ENCODE results near the gene RRM1. TPM values are rescaled to one million over a fixed set of nuclear protein-coding genes. Genes with fewer than 3 reads are reported as not detected.
"Not testable (repeated sequence)": the region's sequence is repeated elsewhere in the genome, so short reads cannot be mapped to it uniquely, and the experiment has no call there.

Gene RRM1
- total RNA-seq, 1 donor from 2014 or later: 34.2 TPM

DNA sequence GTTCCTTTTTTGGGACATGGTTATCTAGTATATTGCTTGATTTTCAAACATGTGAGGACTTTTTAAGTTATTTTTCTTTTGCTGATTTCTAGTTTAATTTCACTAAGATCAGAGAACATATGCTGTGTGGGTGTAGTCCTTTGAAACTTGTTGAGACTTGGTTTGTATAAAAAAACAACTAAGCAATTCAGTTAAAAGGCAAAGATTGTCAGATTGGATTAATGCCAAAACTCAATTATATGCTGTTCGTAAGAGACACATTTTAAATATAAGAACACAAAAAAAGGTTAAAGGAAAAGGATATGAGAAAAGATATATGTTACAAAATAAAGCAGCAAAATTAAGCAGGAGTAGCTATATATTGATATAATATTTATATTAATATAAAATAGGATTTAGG, 17.8 kb upstream of the RRM1 start:
- DNase-seq (ENCODE audit: low spot score): peak; percentile 54

DNA sequence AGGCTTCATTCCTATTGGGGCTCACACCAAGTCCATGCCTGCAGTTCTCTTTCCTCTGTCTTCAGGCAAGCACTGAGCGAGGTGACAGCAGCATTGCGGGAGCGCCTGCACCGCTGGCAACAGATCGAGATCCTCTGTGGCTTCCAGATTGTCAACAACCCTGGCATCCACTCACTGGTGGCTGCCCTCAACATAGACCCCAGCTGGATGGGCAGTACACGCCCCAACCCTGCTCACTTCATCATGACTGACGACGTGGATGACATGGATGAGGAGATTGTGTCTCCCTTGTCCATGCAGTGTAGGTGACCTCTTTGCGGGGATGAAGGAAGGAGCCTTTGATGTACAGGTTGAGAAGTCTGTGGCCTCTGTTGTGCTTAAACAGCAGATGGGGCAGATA, 11.4 kb upstream of the RRM1 start:
- DNase-seq (ENCODE audit: low spot score): no peak

DNA sequence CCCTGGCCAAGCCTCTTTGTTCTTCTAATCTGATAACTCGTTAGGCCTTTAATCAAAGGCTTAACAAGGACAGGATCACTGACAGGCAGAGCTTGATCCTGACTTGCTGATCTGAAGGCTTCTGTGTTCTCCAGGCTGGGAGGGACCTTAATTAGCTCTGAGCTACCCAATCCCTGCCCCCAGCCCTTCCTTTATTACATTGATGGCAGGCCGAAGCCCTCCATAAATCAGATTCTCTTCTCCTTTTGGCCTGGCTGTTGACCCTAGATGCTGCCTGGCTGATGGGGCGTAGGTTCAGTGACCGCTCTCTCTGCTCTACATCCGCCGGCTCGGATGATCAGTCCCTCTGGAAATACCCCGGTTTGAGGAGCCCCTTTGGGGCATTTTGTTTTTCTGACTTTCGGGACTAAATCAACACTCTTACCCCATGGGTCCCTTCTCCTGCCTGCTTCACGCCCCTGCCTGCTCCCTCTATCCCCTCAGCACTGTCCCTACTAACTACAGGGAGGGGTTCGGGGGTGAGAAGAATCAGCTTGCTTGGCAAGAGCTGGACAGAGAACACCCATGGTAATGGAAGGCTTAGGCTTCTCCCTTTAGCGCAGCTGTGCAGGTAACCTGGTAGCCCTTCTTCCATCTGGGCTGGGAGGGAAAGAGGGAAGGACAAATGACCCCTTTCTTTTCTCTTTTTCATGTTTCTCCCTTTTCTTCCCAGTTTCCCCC, 10.0 kb upstream of the RRM1 start:
- DNase-seq (ENCODE audit: low spot score): no peak

DNA sequence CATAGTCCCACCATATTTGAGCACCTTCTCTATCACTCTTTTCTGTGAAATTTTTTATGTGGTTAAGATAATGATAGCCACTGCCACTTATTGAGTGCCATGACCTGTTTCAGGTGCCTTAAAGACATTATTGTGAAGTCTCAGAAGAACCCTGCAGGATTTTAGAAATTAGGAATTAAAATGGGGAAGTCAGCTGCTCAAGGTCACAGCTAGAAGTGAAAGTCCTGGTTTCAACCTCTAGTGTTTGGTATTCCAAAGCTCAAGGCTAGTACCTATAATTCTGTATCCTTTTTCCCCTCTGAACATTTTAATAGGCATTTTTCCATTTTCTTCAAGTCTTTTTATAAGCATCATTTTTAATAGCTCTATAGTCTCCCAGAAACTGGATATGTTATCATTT, 9.0 kb upstream of the RRM1 start:
- DNase-seq (ENCODE audit: low spot score): no peak

DNA sequence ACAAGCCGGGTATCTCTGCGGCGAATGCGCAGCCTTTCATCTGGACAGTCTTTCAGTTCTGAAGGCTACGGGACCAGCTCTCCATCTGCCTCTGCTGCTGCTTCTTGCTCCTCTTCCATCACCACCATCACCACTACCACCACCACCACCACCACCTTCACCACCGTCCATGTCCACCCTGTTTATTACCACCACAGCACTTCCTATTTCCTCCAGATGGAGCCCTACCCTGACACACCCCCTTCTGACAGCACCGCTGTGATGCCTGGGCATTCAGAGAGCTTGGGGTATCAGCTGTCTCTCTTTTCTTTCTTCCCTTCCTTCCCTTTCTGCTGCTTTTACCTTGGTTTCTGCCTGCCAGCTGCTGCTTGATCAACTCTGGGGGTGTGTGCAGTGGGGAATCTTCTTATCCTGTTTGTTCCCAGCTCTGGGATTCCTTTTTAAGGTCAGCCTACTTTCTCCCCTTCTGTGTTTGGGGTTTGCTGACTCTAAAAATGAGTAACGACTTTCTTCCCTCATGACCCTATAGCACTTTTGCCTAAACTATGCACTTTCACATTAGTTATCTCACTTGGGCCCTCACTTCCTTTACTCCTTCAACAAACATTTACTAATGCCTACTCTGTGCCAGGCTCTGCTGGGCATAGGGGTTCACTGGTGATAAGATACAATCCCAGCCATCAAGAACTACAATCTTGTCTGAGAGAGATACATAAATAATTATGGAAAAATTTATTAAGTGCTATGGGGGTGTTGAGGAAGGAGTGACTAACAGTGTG, 7.8 kb upstream of the RRM1 start:
- DNase-seq (ENCODE audit: low spot score): no peak

DNA sequence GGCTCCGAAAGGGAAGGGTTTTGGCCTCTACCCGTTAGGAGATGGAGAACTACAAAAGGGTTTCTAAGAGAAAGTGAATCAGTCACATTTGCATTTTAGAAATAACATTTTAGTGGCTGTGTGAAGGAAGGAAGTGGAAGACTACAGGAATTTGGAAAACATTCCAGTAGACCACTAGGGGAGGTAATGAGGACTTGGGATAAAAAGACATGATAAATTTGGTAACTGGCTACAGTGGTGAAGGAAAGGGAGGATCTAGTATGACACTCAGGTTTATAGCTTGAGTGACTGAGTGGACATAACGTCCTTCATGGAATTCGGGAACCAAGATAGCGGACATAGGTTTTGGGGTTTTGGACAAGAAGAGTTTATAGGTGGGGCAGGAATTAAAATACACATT, 7.0 kb upstream of the RRM1 start:
- DNase-seq (ENCODE audit: low spot score): no peak

DNA sequence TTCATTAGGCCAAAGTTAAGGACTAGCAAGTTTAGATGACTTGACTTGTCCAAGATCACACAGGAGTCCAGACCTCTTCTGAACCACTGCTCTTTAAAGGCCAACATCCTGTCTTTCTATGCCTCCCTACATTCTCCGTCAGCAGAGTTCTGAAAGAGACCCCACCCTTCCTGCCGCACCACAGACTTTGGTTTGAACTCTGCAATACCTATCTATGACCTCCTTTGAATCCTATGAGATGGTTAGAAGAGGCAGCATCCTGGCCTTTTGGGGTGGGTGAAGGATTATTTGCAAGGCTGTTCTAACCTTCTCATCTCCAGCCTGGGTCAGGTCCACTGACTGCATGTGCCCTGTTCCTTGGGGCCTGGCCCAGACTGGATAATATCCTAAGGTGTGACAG, 4.3 kb upstream of the RRM1 start:
- no peak for DNase-seq (ENCODE audit: low spot score)

DNA sequence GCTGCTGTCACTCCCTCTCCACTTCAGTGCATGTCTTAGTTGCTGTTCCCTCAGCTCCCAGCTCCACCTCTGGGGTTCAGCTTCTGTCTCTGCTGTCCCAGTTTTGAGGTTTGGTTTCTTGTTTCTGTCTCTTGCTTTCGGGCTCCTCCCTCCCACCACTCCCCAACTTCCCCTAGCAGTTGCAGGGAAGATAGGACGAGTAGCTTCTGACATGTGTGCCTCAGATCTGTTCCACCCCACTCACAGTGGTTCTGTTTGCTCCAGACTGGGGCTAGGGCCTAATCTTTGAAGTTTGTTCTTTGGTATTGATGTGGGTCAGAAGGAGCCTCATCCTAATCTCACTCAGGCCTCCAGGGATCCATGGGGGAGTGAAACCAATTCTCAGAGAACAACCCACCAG, 2.6 kb upstream of the RRM1 start:
- DNase-seq (ENCODE audit: low spot score): no peak

DNA sequence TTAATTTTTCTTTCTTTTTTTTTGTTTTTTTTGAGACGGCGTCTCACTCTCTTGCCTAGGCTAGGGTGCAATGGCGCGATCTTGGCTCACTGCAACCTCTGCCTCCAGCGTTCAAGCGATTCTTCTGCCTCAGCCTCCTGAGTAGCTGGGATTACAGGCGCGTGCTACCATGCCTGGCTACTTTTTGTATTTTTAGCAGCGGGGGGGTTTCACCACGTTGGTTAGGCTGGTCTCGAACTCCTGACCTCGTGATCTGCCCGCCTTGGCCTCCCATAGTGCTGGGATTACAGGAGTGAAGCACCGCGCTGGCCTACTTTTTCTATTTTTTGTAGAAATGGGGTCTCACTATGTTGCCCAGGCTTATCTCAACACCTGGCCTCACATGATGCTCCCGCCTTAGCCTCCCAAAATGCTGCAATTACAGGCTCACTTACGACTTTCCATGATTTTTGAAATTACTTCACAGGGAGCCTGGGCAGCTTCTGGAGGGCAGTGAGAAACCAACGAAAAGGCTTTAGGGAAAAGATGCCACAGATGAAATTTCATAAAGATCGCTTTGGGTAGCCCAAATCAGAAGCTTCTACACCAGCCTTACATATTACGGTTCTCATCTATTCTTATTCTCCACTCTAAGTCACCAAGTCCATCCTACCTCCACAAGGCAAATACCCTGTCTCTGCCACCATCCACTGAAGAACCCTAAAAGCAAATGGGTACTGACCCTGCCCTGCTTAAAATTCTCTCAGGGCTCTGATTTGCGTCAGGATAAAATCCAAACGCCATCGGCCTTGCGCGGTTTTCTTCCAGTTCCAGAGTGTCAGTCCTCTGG, 866 bp upstream of the RRM1 start:
- DNase-seq (ENCODE audit: low spot score): no peak

DNA sequence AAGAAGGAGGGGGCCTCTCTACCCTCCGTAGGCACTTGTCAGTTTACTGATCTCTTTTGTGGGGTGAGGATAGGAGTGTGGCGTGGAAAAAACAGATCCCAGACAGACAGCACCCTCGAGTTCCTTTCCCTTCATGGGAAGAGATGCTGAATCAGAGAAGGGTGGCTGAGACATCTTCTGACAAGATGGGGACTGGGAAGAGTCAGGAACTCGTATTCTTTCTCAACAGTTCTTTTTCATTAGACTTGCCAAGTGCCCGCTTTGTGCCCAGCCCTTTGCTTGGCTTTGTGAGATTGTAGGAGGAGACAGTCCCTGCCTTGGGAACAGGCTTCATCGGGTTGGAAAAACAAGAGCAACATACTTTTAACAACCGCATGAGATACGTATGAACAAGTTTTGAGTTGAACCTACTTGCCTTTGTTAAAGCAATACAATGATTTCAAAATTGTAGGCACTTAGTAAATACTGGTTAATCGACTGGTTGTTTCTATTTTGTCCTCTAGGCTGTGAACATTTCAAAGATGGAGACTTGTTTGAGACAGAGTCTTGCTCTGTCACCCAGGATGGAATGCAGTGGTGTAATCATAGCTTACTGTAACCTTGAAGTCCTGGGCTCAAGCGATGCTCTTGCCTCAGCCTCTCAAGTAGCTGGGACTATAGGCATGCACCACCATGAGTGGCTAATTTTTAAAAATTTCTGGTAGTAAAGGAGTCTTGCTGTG, 1.1 kb downstream of the RRM1 start:
- DNase-seq (ENCODE audit: low spot score): peak; percentile 21

DNA sequence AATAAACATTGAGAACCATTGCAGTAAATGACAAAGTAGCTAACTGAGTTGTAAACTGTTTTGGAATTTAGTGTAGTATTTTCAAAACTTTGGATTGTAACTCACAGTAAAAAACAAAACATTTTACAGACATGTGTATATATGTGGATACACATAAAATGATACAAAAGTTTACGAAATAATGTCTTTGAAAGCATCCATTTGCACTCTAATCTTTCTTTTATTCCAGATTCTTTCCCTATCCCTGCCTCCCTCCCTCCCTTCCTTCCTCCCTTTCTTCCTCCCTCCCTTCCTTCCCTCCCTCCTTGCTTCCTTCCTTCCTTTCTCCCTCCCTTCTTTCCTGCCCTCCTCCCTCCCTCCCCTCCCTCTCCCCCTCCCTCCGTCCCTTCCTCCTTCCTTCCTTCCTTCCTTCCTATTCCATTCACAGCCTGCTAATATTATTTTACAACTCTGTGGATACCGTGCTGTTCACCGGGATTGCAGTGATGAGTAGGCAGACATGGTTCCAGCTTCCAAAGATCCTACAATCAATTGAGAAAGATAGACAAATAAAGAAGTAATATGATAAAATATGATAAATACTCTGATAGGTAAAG, 3.5 kb downstream of the RRM1 start:
- DNase-seq (ENCODE audit: low spot score): no peak

DNA sequence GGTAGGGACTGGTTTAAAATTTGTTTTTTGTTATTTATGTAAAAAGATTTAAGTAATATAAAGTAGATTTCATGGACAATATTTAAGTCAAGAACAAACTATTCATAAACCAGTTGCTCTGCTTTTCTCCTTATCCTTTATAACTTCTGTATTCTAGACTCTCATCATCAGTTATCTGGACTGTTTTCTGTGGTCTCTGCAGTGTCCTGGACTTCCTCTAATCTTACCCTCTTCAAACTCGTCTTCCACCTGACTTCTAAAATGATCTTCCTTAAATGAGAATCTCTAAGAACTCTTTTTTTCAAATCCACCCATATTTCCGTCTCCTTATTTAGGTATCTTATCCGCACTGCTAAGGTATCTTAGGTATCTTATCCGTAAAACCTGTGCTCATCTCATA, 8.1 kb downstream of the RRM1 start:
- DNase-seq (ENCODE audit: low spot score): no peak

DNA sequence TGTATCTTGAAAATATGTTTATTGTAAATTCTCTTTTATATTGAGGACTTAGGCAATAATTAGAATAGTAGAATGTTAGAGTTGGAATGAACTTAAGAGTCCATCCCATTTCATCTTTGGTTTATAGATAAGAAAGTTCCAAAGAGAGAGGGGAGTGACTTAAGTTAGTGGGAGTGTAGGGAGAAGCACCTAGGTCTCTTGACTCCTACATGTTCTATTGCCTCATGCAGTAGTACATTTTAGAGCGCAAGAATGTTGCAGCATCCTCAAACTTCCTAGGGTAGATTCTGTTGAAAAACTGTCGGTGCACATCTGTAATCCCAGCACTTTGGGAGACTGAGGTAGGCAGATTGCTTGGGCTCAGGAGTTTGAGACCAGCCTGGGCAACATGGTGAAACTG, 8.7 kb downstream of the RRM1 start:
- no peak for DNase-seq (ENCODE audit: low spot score)

DNA sequence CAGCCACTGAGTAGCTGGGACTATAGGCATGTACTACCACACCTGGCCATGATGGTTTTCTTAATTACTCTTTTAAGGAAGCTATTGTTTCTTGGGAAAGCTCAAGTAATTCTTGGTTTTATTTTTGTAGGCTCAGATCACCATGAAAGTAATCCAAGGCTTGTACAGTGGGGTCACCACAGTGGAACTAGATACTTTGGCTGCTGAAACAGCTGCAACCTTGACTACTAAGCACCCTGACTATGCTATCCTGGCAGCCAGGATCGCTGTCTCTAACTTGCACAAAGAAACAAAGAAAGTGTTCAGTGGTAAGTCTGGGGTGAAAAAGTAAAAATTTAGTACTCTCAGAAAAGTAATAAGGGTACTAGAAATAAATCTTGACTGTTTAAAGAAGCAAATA, 11.3 kb downstream of the RRM1 start:
- DNase-seq (ENCODE audit: low spot score): no peak

DNA sequence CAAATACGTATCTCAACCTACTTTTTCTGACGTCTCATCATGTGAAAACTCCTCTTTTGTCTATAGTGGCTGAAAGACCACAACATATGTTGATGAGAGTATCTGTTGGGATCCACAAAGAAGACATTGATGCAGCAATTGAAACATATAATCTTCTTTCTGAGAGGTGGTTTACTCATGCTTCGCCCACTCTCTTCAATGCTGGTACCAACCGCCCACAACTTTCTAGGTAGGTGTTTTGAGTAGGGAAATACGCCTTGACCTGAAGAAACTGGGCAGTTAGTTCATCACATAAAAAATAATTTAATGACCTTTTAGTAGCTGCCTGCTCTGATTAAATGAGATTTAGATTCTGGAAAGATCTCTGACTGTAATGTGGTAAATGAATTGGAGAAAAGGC, 17.2 kb downstream of the RRM1 start:
- DNase-seq (ENCODE audit: low spot score): no peak

DNA sequence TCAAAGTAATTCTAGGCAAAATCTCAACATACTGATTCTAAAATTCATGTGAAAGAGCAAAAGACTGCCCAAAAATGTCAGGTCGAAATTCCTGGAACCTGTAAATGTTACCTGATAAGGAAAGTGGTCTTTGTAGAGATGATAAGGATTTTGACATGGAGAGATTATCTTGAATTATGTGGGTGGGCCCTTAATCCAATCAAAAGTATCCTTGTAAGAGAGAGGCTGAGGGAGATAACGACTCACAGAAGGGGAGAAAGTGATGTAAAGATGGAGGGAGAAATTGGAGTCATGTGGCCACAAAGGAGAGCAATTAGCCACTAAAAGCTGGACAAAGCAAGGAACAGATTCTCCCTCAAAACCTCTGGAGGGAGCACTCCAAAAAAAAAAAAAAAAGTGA, 20.5 kb downstream of the RRM1 start:
- no peak for DNase-seq (ENCODE audit: low spot score)

DNA sequence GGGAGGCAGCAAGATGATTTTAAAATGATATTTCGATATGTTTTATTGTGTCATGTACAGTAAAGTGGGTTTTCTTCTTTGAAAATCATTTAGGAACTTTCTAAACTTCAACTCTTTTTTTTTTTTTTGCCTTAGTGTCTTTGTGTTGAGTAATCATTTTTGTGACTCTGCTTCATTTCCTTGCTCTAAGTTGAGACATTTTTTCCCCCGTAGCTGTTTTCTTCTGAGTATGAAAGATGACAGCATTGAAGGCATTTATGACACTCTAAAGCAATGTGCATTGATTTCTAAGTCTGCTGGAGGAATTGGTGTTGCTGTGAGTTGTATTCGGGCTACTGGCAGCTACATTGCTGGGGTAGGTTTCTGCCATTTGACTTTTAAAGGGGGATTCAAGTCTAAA, 23.5 kb downstream of the RRM1 start:
- peak; percentile 10 for DNase-seq (ENCODE audit: low spot score)

DNA sequence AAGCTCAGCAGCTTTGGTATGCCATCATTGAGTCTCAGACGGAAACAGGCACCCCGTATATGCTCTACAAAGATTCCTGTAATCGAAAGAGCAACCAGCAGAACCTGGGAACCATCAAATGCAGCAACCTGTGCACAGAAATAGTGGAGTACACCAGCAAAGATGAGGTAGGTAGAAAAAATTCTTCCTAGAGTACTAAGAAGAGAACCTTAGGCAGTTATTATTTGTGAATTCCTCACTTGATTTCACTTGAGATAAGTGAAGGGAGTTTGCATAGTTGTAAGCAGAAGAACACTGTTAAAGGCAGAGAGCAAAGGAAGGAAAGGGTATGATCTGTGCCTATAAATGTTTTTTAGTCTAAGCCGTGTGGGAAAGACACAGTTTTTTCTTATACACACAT, 28.6 kb downstream of the RRM1 start:
- DNase-seq (ENCODE audit: low spot score): no peak

DNA sequence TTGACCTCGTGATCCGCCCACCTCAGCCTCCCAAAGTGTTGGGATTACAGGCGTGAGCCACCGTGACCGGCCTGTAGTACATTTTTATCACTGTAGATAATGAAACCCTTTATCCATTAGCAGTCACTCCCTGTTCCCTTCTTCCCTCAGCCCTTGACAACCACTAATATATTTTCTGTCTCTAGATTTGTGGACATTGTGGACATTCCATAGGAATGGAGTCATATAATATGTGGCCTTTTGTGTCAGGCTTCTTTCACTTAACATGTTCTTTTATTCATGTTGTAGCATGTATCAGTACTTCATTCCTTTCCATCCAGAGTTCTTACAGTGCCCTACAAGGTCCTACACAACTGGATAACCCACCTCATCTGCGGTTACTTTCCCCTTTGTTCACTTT, 30.5 kb downstream of the RRM1 start:
- no peak for DNase-seq (ENCODE audit: low spot score)

DNA sequence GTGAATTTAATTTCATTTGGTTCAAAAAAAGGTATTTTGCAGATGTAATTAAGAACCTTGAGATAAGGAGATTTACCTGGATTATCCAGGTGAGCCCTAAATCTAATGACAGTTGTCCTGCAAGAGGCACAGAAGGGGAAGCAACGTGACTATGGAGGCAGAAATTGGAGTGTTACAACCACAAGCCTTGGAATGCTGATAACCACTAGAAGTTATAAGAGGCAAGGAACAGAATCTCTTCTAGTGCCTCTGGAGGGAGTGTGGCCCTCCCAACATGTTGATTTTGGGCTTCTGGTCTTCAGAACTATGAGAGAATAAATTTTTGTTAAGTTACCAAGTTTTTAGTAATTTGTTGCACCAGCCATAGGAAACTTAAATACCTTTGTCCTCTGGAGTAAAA, 32.8 kb downstream of the RRM1 start:
- DNase-seq (ENCODE audit: low spot score): no peak

DNA sequence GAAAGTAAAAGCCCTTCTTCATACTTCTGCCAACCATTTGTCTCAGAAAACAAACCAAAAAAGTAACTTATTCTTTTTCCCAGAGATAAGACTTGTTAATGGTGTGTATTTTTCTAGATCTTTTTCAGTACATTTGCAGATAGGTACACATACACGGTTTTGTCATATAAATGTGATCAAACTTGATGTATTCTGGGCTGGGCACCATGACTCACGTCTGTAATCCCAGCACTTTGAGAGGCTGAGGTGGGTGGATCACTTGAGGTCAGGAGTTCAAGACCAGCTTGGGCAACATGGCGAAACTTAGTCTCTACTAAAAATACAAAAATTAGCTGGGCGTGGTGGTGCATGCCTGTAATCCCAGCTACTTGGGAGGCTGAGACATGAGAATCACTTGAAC, 35.6 kb downstream of the RRM1 start:
- DNase-seq (ENCODE audit: low spot score): not testable (repeated sequence)

DNA sequence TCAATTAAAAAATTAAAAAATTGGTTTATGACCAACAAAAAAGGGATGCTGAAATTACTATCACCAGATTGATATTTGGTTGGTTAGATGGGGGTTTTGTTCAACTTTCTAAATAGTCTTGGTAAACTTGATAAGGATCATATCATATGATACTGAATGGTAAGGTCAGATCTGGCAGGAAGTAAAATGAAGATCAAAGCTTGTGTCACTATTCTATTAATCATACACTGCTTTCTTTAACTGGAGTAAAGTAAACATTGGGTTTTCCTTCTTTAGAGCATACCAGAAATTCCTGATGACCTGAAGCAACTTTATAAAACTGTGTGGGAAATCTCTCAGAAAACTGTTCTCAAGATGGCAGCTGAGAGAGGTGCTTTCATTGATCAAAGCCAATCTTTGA, 40.2 kb downstream of the RRM1 start:
- DNase-seq (ENCODE audit: low spot score): no peak
